ENCODE data around the gene KCNIP4.

DNA sequence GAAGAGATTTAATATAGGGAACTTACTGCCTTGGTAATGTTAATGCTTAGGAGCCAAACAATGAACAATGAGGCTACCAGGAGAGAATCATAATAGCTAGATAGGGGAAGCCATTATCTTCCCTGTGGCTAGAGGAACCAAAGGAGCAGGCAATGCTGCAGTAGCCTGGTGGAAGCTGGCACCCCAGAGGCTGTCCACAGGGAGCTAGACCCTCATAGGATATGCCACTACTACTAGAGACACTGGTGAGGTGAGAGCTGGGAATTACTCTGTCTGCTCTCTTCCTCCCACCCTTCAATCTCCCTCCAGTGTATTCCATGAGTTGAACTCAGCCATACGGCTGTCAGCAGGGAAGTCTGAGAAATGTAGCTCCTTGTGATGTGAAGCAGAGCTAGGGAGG lies 601.4 kb downstream of the KCNIP4 start:
- TF ChIP-seq, protein P1, sequence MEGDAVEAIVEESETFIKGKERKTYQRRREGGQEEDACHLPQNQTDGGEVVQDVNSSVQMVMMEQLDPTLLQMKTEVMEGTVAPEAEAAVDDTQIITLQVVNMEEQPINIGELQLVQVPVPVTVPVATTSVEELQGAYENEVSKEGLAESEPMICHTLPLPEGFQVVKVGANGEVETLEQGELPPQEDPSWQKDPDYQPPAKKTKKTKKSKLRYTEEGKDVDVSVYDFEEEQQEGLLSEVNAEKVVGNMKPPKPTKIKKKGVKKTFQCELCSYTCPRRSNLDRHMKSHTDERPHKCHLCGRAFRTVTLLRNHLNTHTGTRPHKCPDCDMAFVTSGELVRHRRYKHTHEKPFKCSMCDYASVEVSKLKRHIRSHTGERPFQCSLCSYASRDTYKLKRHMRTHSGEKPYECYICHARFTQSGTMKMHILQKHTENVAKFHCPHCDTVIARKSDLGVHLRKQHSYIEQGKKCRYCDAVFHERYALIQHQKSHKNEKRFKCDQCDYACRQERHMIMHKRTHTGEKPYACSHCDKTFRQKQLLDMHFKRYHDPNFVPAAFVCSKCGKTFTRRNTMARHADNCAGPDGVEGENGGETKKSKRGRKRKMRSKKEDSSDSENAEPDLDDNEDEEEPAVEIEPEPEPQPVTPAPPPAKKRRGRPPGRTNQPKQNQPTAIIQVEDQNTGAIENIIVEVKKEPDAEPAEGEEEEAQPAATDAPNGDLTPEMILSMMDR (conservative IDR thresholded peaks at IDR 0.05; ENCODE audit: low read depth in 2 of 2): no peak
- no peak for TF ChIP-seq EZH2phosphoT487 (IDR thresholded peaks at IDR 0.05; ENCODE audit: unreplicated experiment)
- TF ChIP-seq, protein P2, sequence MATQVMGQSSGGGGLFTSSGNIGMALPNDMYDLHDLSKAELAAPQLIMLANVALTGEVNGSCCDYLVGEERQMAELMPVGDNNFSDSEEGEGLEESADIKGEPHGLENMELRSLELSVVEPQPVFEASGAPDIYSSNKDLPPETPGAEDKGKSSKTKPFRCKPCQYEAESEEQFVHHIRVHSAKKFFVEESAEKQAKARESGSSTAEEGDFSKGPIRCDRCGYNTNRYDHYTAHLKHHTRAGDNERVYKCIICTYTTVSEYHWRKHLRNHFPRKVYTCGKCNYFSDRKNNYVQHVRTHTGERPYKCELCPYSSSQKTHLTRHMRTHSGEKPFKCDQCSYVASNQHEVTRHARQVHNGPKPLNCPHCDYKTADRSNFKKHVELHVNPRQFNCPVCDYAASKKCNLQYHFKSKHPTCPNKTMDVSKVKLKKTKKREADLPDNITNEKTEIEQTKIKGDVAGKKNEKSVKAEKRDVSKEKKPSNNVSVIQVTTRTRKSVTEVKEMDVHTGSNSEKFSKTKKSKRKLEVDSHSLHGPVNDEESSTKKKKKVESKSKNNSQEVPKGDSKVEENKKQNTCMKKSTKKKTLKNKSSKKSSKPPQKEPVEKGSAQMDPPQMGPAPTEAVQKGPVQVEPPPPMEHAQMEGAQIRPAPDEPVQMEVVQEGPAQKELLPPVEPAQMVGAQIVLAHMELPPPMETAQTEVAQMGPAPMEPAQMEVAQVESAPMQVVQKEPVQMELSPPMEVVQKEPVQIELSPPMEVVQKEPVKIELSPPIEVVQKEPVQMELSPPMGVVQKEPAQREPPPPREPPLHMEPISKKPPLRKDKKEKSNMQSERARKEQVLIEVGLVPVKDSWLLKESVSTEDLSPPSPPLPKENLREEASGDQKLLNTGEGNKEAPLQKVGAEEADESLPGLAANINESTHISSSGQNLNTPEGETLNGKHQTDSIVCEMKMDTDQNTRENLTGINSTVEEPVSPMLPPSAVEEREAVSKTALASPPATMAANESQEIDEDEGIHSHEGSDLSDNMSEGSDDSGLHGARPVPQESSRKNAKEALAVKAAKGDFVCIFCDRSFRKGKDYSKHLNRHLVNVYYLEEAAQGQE (IDR thresholded peaks at IDR 0.05; ENCODE audit: unreplicated experiment): no peak
- TF ChIP-seq EZH2 (IDR thresholded peaks at IDR 0.05; ENCODE audit: low read depth, unreplicated experiment): no peak
- TF ChIP-seq POLR2AphosphoS5 (IDR thresholded peaks at IDR 0.05; ENCODE audit: low read depth): no peak
- TF ChIP-seq, protein P3, sequence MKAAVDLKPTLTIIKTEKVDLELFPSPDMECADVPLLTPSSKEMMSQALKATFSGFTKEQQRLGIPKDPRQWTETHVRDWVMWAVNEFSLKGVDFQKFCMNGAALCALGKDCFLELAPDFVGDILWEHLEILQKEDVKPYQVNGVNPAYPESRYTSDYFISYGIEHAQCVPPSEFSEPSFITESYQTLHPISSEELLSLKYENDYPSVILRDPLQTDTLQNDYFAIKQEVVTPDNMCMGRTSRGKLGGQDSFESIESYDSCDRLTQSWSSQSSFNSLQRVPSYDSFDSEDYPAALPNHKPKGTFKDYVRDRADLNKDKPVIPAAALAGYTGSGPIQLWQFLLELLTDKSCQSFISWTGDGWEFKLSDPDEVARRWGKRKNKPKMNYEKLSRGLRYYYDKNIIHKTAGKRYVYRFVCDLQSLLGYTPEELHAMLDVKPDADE (IDR thresholded peaks at IDR 0.05): no peak
- TF ChIP-seq CREB1 (CRISPR knock-in tag; IDR thresholded peaks at IDR 0.05; ENCODE audit: low read depth): no peak
- no peak for TF ChIP-seq JUNB (IDR thresholded peaks at IDR 0.05; ENCODE audit: unreplicated experiment)
